HG02852 (cell line): ENCODE results near the gene MTCL1.

Experiments
- ATAC-seq: cut with Tn5 transposase; IDR thresholded peaks from one replicate; pipeline ENCODE4 v1.9.1; 2021; ENCODE audit warnings: mild to moderate bottlenecking, moderate library complexity; ENCODE audit not compliant: unreplicated experiment

MTCL1 gene

DNA sequence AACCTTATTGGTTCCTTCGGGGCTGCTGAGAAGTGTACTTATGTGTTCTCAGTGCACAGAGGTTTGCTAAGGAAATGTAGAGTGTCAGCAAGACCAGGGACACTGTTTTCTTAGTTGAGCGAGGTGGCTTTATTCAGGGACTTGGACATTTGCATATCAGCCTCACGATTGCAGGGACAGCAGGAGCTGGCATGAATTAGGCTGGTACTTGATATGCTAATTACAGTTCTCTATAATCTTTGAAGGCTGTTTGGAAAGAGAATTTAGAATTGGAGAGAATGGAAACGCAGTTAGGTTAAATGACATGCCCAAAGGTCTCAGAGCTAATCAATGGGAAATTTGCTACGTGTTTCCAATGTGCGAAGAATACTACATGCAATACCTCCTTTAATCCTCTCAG is 18.7 kb upstream of the MTCL1 start:
- no peak for ATAC-seq

DNA sequence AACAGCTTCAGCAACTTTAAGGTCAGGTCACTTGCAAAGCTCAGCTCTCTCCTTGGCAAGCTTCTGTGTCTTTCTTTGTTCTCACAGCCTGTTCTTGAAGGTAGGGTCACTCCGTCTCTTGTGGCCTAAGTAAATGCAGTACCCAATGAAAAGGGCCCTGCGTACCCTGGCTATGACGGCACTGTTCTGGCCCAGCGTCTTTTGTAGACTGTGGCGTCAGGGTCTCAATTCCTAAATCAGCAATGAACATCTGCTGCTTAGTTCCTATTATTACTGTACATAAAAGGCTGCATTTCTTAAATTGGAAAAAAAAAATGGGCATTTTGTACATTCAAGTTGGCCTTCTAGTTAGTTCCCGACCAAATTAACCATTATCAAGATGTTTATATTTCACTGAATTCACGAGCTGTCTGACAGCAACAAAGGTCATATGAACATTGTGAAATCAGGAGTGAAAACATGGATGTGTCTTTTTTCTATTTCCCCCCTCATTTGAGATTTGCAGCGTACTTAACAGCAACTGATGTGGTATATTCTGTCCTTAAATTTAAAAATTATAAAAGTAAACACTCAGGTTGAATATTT is 17.0 kb upstream of the MTCL1 start:
- no peak for ATAC-seq

DNA sequence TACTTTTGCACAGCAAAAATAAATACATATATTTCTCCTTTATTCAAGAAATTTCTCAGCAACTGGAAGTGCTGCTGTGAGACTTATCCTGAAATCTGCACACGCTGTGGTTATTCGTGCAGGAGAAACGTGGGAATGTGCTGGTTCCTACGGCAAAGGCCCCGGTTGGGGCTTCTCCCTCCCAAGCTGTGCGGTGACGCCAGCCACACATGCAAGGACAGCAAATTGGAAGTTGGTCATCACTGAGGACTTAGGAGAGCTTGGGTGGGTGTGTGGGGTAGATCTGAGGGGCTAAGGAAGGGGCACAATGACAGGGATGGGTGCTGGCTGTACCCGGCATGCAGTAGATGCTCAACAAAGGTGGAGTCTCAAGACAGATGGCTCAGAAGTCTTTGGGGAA is 16.5 kb upstream of the MTCL1 start:
- no peak for ATAC-seq

DNA sequence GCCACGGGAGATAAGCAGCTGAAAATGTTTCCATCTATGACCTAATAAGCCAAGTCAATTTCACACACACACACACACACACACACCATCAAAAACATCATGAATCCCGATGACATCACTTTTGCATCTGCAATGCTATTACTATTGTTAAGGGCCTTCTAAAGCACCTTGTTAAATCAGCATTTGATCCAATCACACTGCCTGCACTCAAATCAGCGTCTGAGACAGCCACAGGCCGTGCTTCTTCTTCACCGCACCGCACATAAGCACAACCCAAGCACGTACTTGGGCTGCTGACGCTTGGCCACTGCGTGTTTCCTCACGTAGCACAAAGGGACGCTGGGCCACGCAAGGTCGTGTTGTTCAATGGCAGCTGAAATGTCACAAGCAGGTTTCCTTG is 15.8 kb upstream of the MTCL1 start:
- ATAC-seq: no peak

DNA sequence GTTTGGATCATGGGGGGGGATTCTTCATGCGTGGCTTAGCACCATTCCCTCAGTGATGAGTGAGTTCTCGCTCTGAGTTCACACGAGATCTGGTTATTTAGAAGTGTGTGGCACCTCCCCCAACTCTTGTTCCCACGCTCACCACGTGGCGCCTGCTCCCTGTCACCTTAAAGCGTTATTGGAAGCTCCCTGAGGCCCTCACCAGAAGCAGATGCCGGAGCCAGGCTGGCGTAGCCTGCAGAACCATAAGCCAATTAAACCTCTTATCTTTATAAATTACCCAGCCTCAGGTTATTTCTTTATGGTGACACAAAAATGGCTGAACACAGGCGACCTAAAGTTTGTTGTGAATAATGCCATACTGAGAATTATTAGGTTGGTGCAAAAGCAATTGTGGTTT is 10.5 kb upstream of the MTCL1 start:
- no peak for ATAC-seq

DNA sequence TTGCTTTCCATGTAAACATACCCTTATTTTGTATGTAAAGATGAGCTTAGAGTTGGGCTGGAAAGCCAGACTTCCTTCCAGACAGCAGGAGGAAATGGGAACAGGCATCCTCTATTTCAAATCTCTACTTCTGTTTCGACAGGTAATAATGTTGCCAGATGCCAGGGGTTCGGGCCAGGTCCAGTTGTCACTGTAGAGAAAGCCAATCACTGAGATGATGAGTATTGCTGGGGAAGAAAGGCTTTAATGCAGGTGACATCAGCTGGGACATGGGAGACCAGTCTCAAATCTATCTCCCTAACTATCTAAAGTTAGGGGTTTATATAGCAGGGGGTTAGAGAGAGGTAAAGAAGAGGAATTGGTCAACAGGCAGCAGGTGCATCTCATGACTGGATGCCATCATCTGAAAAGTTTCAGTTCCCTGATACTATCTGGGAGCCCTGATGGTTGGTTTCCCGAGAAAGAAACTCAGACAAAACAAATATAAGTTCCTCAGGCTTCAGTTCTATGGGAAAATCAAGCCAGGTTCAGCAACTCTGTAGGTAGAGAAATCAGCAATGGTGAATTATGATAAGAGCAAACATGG is 9.3 kb upstream of the MTCL1 start:
- ATAC-seq: peak; percentile 70

DNA sequence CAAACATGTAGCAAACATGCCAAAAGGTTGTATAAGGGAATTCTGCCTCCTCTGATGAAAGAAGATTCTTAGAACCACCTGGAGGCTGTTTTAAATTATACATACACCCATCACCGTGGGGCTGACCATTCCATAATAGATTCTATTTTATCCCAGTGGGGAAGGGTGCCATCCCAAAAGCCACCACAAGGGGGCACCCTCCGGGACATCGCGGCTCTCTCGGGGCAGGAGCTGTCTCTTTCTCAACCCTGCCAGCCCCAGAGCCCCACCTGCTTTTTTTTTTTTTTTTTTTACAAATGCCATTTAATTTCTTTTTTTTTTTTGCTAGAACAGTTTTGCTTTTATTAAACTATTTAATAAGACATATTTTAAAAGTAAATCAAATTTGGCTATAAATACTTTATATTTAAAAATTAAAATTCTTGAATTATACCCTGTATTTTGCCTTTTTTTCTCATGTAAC is 8.6 kb upstream of the MTCL1 start:
- ATAC-seq: peak; percentile 57

DNA sequence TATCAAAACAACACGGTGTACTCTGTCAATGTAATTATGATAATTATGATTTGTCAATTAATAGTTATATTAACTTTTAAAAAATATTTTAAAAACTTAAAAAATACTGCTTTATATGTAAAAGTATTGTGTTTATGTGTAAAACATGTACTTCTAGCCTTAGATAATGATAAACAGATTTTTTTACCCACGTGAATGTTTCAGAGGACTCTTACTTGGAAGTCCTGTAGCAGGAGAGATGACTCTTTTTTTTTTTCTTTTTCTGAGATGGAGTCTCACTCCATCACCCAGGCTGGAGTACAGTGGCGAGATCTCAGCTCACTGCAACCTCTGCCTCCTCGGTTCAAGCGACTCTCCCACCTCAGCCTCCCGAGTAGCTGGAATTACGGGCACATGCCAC is 6.2 kb upstream of the MTCL1 start:
- no peak for ATAC-seq

DNA sequence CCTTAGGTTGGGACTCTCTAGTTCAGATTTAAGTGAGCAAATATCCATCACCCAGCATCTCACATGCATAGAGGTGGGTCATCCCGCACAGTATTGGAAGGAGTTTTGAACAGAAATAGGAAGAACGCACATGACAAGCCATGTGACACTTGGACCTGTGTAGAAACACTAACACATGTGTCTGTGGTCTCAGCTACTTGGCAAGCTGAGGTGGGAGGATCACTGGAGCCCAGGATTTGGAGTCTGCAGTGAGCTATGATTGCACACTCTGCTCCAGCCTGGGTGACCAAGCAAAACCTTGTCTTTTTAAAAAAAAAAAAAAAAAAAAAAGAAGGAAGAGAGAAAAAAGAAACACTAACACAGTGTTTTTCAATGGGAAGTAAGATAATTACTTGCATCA is 5.4 kb upstream of the MTCL1 start:
- ATAC-seq: no peak

DNA sequence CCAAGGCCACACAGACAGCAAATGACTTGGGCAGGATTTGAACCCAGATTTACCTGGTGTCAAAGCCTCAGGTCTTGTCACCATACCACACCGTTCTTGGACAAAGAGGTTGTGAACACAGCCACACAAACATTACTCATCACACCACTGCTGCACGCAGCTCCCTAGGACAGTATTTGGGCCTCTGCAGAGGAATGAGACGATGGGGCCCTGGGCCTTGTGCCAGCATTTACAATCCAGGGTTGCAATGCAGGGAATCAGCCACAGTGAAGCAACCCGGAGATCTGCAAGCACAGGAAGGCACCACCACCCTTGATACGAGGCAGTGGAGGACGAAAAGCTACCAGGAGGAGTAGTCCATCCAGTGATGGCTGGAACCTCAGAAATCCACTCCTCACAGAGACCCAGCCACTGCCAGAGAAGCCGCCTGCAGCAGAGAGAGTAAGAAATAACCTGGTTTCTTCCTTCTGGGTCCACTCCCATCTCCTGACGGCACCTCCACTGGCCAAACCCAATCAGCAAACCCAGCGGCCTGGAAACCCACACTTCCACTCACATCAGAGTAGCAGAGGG is 3.7 kb upstream of the MTCL1 start:
- ATAC-seq: no peak

DNA sequence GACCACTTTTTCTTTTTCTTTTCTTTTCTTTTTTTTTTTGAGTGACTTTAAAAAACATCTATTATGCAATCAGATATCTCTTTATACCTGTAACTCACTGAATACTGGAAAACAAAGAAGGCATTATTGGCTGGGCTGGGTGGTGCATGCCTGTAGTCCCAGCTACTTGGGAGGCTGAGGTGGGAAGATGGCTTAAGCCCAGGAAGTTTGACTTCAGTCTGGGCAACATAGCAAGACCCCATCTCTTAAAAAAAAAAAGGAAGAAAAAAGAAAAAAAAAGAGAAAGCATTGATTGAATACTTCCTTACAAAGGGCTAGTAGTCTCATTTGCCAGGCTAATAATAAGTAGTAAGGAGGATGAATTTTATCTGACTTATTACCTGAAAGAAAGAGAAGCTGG is 2.7 kb upstream of the MTCL1 start:
- no peak for ATAC-seq

DNA sequence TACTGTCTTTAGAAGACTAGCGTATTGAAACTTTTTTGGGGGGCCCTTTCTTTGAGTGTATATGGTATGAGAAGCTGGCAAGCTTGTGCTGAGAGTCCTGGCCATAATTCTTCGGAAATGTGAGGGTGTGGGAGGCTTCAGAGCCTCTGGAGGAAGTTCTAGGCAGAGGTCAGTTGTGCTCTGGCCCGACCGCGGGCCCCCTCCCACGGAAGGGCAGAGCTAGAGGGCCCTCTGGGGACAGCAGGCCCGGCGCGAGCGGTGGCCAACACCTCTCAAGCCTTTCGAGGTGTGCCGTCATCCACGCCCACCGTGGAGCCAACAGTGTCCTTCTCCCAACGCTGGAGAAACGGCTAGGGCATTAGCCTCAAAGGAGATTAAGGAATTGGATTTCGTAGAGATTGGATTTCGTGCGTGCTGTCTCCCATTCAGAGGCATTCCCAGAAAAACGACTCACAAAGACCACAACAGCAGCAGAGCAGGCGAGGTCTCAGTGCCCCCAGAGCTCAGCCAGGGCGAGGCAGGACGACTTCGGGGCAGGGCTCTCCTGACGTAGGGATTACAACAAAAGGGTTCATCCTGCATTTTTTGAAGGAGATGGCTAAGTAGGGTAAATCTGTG is 2.2 kb upstream of the MTCL1 start:
- no peak for ATAC-seq

DNA sequence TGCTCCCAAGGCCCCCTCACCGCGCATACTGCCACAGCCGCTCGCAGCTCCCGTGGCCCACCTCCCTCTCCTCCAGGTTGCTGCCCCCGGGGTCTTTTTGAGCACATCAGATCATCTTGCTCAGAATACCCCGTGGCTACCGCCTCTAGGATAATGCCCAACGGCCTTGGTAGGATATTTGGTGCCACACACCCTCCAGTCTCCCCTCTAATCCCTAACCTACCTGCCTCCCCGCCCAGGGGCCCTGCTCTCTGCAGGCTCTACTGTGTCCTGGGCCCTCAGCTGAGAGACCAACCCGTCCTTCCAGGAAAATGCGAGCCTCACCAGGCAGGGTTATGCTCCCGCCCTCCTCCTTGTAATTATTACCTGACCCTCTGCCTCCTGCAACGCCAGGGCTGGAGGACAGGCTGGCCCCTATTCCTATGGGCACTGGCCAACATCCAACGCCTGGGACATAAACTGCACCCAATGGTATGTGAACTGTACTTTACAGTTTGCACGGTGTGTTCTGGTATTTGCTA is 1.5 kb upstream of the MTCL1 start:
- no peak for ATAC-seq

DNA sequence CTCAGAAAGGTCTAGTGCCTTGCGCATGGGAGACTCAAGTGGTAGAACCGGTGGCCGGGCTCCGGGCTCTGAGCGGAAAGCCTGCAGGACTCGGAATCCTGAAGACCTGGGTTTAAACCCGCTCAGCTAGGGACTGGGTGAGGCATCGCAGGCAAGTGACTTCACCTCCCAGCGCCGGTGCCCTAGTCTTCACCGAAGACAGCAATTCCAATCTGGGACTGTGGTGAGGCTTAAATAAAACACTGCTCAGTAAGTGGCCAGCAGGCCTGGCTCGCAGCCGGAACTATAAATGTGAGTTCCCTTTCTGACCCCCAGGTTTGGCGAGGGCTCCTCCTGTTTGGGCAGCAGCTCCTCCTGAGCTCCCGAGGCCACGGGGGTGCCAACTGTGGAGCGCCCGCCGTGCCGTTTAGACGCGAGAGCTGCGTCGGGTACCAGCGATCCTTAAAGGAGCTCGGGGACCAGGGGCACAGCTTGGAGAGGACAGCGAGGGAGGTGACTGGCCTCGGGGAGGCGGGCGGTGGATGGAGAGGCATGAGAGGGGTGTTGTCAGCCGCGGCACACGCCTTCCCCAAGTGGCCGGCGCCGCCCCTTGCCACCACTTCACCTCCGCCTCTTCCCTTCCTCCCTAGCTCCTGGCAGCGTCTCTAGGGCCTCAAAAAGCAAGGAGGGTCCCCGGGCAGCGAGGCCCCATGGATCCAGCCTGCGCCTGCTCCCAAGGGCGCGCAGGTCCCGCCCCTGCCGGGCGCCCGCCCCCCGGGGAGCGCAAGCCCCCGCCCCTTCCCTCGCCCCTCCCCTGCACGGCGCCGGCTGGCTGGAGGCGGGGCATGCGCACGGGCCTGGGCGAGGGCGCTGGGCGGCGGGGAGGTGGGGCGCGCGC is 757 bp upstream of the MTCL1 start:
- ATAC-seq: peak; percentile 90

DNA sequence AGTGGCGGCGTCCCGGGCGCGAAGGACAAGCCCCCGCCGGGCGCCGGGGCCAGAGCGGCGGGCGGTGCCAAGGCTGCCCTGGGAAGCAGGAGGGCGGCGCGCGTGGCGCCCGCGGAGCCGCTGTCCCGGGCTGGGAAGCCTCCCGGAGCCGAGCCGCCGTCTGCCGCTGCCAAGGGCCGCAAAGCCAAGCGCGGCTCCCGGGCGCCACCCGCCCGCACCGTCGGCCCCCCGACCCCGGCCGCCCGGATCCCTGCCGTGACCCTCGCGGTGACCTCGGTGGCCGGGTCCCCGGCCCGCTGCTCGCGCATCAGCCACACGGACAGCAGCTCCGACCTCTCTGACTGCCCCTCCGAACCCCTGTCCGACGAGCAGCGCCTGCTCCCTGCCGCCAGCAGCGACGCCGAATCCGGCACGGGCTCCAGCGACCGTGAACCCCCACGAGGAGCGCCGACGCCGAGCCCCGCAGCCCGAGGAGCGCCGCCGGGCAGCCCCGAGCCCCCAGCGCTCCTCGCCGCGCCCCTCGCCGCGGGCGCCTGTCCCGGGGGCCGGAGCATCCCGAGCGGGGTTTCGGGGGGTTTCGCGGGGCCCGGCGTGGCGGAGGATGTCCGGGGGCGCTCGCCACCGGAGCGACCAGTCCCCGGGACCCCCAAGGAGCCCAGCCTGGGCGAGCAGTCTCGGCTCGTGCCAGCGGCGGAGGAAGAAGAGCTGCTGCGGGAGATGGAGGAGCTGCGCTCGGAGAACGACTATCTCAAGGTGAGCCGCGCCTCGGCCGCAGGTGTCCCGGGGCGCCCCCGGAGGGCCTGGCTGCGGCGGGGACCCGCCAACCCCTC is 820 bp downstream of the MTCL1 start:
- no peak for ATAC-seq

DNA sequence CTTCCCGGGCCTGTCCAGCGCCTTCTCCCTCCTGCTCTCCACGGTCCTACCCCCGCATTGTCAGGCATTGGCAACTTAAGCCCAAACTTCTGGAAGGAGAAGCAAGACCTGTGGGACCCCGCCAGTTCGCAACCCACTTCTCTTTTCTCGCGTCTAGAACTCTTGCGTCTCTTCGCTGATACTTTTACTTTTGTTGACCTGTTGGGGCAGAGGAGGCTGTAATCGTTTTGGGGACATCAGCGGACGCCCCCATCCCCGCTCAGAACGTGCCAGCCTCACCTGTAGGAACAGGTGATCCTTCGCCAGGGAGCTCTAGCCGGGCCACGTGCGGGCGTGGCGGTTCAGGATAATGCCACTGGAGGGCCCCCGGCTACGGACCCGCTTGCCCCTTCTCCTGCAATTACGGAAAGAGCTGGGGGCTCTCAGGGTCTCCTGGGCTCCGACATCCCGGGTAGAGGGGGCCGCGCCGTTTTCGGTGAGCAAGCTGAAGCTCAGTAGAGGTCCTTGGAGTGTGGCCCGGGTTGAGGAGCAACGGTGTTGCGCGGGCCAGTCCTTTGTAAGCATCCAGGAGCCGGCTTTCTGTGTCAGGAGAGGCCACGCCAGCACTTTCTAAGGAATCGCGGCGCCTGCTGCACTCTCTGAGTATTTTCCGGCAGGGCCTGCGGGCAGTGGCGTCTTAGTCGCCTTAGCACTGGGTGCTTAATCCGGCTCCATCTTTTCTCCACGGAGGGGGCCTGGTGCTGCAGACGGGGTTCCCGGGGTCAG is 1.6 kb downstream of the MTCL1 start:
- ATAC-seq: no peak

DNA sequence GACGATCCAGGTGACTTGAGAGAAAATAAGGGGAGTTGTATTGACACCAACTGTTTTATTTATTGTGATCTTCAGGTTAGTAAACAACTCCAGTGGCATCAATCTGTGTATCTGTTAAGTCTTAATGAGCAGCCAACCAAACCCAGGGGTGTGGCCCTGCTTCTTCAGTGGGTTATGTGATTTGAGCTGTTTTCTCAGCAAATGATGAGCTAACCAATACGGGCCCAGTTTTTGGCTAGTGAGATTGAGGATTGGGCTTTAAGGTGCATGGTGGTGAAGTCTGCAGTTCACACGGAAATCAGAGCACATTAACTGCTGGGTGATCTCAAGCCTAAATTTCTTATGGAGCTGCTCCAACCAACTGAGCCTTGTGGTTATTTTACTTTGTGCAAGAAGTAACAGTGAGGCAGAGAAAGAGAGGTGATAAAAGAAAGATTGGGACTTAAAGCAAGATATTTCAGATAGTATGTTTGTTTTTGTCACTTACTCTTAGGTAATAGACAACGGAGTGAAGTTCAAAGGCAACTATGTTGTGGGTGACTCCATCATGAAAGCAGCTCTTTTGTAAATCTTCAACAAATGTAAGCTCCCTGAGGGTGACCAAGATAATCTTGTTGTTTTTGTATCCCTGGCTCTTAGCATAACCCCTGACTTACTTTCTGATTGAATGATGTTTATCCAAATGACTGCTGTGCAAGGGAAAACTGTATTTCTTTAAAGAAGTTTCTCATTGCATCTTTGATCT is 2.4 kb downstream of the MTCL1 start:
- no peak for ATAC-seq

DNA sequence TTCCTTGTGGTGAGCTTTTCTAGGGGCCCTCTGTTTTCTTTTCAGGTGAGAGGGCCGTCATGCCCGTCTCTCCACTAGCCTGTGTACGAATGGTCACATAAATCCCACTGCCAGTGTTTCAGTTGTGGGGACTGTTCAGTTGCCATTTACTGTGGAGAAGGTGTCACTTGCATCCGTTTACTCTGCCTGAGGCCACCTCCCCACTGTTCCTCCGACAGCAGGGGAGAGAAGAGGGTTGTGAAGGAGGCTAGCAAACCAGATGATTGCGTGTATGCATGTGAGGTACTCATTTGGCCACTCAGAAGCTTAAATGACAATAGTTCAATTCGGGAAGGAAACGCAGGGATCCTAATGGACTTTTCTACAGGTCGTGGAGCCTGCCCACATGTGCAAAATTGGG is 3.3 kb downstream of the MTCL1 start:
- ATAC-seq: no peak
